Measurements from ENCODE around the gene TTC1.

Gene TTC1

DNA sequence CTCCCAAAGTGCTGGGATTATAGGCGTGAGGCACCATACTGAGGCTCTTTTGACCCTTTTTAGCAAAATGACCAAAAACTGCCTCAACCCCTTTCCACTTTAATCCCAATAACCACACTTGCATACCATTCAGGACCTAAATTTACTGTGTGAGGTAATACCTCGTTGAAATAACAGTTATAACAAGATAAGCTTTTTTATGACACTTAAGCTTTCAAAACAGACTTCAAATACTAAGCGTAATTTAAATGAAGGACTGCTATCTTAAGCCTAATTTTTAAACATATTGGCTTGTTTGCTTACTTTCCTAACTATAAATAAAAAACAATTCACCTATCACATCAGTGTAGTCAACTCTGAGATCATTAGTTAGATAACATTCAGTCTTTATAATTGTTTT, 72.6 kb downstream of the TTC1 start:
- H3K4me3 ChIP-seq (replicated peaks; ENCODE audit: low read depth, low read length) = no peak overlapping the region
- TF ChIP-seq, protein P1, sequence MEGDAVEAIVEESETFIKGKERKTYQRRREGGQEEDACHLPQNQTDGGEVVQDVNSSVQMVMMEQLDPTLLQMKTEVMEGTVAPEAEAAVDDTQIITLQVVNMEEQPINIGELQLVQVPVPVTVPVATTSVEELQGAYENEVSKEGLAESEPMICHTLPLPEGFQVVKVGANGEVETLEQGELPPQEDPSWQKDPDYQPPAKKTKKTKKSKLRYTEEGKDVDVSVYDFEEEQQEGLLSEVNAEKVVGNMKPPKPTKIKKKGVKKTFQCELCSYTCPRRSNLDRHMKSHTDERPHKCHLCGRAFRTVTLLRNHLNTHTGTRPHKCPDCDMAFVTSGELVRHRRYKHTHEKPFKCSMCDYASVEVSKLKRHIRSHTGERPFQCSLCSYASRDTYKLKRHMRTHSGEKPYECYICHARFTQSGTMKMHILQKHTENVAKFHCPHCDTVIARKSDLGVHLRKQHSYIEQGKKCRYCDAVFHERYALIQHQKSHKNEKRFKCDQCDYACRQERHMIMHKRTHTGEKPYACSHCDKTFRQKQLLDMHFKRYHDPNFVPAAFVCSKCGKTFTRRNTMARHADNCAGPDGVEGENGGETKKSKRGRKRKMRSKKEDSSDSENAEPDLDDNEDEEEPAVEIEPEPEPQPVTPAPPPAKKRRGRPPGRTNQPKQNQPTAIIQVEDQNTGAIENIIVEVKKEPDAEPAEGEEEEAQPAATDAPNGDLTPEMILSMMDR (IDR thresholded peaks at IDR 0.05; ENCODE audit: low read depth, low read length, missing control alignments) = no peak
- no peak for DNase-seq (ENCODE audit: extremely low read depth, low read depth)

DNA sequence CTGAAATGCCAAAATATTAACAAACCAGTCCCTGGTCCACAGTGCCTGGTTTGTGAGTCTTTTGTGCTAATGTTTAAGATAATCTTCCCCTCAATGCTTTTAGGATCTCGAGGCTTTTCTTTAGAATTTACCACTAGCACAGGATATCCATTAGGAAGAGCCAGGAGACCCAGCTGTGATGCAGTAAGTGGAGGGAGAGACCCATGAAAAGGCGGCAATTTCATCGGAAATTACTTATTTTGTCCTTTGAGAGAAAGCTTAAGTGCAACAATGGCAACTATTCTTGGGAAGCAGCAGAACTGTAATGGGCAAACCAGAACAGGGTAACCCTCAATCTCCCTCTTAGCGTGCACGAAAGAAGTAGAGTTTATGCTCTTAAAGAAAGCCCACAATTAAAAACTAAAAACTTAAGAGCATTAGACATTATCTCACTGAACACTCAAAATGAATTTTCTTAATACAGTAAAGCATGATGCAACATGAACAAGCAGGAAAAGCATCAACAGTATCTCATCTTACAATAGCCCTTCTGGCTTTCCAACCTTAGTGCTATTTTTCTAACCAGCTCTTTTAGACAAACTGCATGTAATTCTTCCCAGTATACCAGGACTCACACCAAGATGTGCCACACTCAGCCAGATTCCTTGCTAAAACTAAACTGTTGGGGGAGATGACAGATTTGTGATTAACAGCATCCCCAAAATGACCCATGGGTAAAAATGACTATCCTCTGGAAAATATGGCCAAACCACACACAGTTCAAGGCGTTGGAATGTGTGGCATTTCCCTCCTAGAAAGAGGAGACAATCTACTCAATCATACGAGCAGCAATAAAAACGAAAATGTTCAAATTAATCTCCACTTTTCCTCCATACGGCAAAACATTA, 73.9 kb downstream of the TTC1 start:
- TF ChIP-seq, protein P1 (IDR thresholded peaks at IDR 0.05; ENCODE audit: low read depth, low read length, missing control alignments) = no peak
- no peak overlapping the region for H3K4me3 ChIP-seq (replicated peaks; ENCODE audit: low read depth, low read length)
- DNase-seq (ENCODE audit: extremely low read depth, low read depth) = peak; percentile 52

DNA sequence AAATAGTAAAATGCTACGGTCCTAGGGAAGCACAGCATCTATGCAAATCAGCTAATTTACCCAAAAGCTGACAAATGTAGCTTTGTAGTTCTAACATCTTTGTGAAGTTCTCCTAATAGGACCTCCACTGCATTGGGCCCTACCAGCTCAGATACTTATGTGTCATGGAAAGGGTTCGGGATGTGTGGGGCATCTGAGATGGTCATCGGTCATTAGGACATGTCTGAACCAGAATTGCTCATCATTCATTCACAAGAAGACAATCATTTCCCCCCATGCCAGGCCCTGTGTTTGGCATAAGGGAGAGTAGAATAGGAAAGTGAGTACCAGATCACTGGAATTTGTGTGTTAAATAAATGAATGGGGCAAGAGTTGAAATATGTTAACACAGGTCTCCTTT, 74.6 kb downstream of the TTC1 start:
- TF ChIP-seq, protein P1 (IDR thresholded peaks at IDR 0.05; ENCODE audit: low read depth, low read length, missing control alignments) = no peak
- DNase-seq (ENCODE audit: extremely low read depth, low read depth) = no peak
- H3K4me3 ChIP-seq (replicated peaks; ENCODE audit: low read depth, low read length) = no peak overlapping the region

DNA sequence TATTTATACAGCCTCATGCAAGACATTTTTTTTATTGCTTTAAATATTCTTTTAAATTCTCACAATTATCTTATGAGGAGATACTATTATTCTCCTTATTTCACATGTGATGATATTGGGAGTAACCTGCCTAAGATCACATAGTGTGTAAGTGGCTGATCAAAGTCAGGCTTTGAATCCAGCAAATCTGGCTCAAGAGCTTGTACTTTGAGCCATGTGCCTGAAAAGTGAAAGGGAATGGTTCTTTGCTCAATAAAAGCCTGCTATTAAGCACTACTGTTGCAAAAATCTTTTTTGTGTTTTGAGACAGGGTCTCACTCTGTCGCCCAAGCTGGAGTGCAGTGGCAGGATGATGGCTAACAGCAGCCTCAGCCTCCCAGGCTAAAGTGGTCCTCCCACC, 75.2 kb downstream of the TTC1 start:
- H3K4me3 ChIP-seq (replicated peaks; ENCODE audit: low read depth, low read length) = no peak overlapping the region
- no peak for DNase-seq (ENCODE audit: extremely low read depth, low read depth)
- TF ChIP-seq, protein P1 (IDR thresholded peaks at IDR 0.05; ENCODE audit: low read depth, low read length, missing control alignments) = no peak

DNA sequence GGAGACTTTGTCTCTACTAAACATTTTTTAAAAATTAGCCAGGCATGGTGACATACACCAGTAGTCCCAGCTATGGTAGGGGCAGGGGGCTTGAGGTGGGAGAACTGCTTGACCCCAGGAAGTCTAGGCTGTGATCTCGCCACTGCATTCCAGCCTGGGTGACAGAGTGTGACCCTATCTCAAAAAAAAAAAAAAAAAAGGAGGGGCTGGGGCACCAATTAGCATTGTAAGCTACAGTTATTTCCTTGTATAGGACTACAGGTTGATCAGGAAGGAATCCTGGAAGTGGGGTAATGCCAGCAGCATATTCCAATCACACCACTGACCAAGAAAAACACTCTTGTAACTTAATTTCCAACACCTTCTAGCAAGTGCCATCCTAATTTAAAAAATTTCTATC, 78.3 kb downstream of the TTC1 start:
- no peak for DNase-seq (ENCODE audit: extremely low read depth, low read depth)
- H3K4me3 ChIP-seq (replicated peaks; ENCODE audit: low read depth, low read length) = no peak overlapping the region
- TF ChIP-seq, protein P1 (IDR thresholded peaks at IDR 0.05; ENCODE audit: low read depth, low read length, missing control alignments) = no peak

DNA sequence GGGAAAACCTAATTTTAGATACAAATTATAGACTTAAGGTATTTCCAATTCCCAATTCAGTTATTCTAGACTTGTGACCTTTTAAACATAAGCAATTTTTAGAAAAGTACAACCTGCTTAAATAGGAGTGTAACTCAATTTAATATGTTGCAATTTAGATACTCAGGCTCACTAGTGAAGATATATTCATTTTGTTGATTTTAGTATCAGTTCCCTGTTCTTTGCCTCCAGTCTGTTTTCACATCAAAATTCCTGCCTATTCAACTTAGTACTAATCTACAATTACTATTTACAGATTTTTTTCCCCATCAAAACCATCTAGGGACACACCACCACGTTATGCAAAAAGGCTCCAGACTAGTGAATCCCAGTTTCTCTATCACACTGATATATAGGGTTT, 79.9 kb downstream of the TTC1 start:
- H3K4me3 ChIP-seq (replicated peaks; ENCODE audit: low read depth, low read length) = no peak overlapping the region
- TF ChIP-seq, protein P1 (IDR thresholded peaks at IDR 0.05; ENCODE audit: low read depth, low read length, missing control alignments) = no peak
- DNase-seq (ENCODE audit: extremely low read depth, low read depth) = no peak

Measured in HFF-Myc (cell line).